Measurements from ENCODE around the gene FAM193A.

- TF ChIP-seq POLR2A (IDR thresholded peaks at IDR 0.05) (no peak), CTCF (IDR thresholded peaks at IDR 0.05) (no peak)
Observed at GRCh38 chr4:2598511-2599303, 62.3 kb downstream of the FAM193A start.
